Measurements from ENCODE around the gene USP9X. TPM values are rescaled to one million over a fixed set of nuclear protein-coding genes. Genes with fewer than 3 reads are reported as not detected.

Gene USP9X
- total and polyA plus RNA-seq, 2 experiments from 2014 or later: 62.2 to 329 TPM

GRCh38 chrX:41095174-41095573 lies 9.9 kb downstream of the USP9X start (continued):
- TF ChIP-seq REST (IDR thresholded peaks at IDR 0.05; ENCODE audit: unreplicated experiment) (no peak), EZH2phosphoT487 (IDR thresholded peaks at IDR 0.05; ENCODE audit: unreplicated experiment) (no peak)

GRCh38 chrX:41095908-41096307 lies 10.7 kb downstream of the USP9X start:
- DNase-seq (ENCODE audit: low spot score) (no peak), ATAC-seq (no peak)
- Histone ChIP-seq H3K27me3 (ENCODE audit: insufficient read depth) (no peaks in the 10 kb centered on the region), H3K9me2 (ENCODE audit: insufficient read depth) (no peaks in the 10 kb centered on the region), H3K4me2 (peak overlapping the region; percentile 95), H3K27ac (ENCODE audit: low read depth) (no peak overlapping the region), H4K20me1 (replicated peaks; ENCODE audit: insufficient read depth) (peaks cover 74% of the 10 kb centered on the region), H2AFZ (no peak overlapping the region), H3K4me3 (peak overlapping the region; percentile 33; the same call in 1 of the 2 replicates), H3K36me3 (ENCODE audit: insufficient read depth) (0 out of 2 replicates have a peak, but pooled peaks cover 4% of the 10 kb centered on the region), H3F3A (replicated peaks; ENCODE audit: low read depth) (no peaks in the 10 kb centered on the region), H3K79me2 (replicated peaks; ENCODE audit: insufficient read depth) (peaks cover 100% of the 10 kb centered on the region), H3K4me1 (ENCODE audit: insufficient read depth) (peaks cover 67% of the 10 kb centered on the region)
- peaks cover 50% of the 10 kb centered on the region for H3K4me1 Mint-ChIP-seq
- H3K27me3 Mint-ChIP-seq (ENCODE audit: insufficient read depth, low read depth, poor library complexity): peaks cover 5% of the 10 kb centered on the region
- H3K36me3 Mint-ChIP-seq (ENCODE audit: low read depth): peaks cover 54% of the 10 kb centered on the region
- no peak overlapping the region for H3K27ac Mint-ChIP-seq
- H3K4me3 Mint-ChIP-seq: peak overlapping the region; percentile 35
- H3K9me3 Mint-ChIP-seq: no peaks in the 10 kb centered on the region
- TF ChIP-seq REST (IDR thresholded peaks at IDR 0.05; ENCODE audit: unreplicated experiment) (no peak), EZH2 (IDR thresholded peaks at IDR 0.05; ENCODE audit: low read depth, unreplicated experiment) (no peak), STAT1 (IDR thresholded peaks at IDR 0.05; ENCODE audit: unreplicated experiment) (no peak), JUNB (IDR thresholded peaks at IDR 0.05; ENCODE audit: unreplicated experiment) (no peak), POLR2AphosphoS5 (IDR thresholded peaks at IDR 0.05; ENCODE audit: low read depth) (no peak), NANOG (IDR thresholded peaks at IDR 0.05; ENCODE audit: borderline replicate concordance) (no peak), ZNF114 (CRISPR knock-in tag; IDR thresholded peaks at IDR 0.05) (no peak), CTCF (conservative IDR thresholded peaks at IDR 0.05; ENCODE audit: low read depth in 2 of 2) (no peak), ZNF331 (CRISPR knock-in tag; IDR thresholded peaks at IDR 0.05; ENCODE audit: low read depth) (no peak), EZH2phosphoT487 (IDR thresholded peaks at IDR 0.05; ENCODE audit: unreplicated experiment) (no peak), ETS1 (IDR thresholded peaks at IDR 0.05) (no peak), CREB1 (CRISPR knock-in tag; IDR thresholded peaks at IDR 0.05; ENCODE audit: low read depth) (no peak)
